Stimulated activated naive B cell treated with anti-CD40 and anti-IgM and Interleukin-4, amounts not matched to agents 10 μg/mL and 1 μg/mL and 100 μg/mL, for 72 hours (primary cell): ENCODE measurements around the gene UBXN11.

Source experiments
- ATAC-seq, 2 donors: fragments of 150-1000 bp; cut with Tn5 transposase; replicated peaks; 2 replicates each; pipeline ENCODE4 v1.10.0; 2021; ENCODE audit warnings: moderate library complexity in 1 of 2
- DNase-seq: peaks from one replicate; pipeline ENCODE4 v3.0.0; 2021
- H3K27ac Mint-ChIP-seq: one replicate; pipeline ENCODE4 v1.8.0; 2022; ENCODE audit warnings: mild to moderate bottlenecking, mixed read lengths
- H3K27me3 Mint-ChIP-seq, 2 donors: one replicate each; pipeline ENCODE4 v1.8.0; 2022; ENCODE audit warnings: mixed read lengths in 2 of 2
- H3K36me3 Mint-ChIP-seq, 2 donors: one replicate each; pipeline ENCODE4 v1.8.0; 2022; ENCODE audit warnings: mixed read lengths in 2 of 2, mild to moderate bottlenecking in 1 of 2
- H3K4me1 Mint-ChIP-seq, 2 donors: one replicate each; pipeline ENCODE4 v1.8.0; 2022; ENCODE audit warnings: mixed read lengths in 2 of 2, mild to moderate bottlenecking in 1 of 2
- H3K4me3 Mint-ChIP-seq, 2 donors: one replicate each; pipeline ENCODE4 v1.8.0; 2022; ENCODE audit warnings: mild to moderate bottlenecking in 2 of 2, mixed read lengths in 2 of 2, moderate library complexity in 1 of 2
- H3K9me3 Mint-ChIP-seq, 2 donors: one replicate each; pipeline ENCODE4 v1.8.0; 2022; ENCODE audit warnings: mixed read lengths in 2 of 2, mild to moderate bottlenecking in 1 of 2

Gene UBXN11

GRCh38 chr1:26289158-26290059 is 17.0 kb downstream of the UBXN11 start:
- peak overlapping the region; percentile 64 to 70 for H3K4me3 Mint-ChIP-seq
- no peaks in the 10 kb centered on the region for H3K27me3 Mint-ChIP-seq
- peaks cover 0 to 2% of the 10 kb centered on the region in 2 donors for H3K9me3 Mint-ChIP-seq
- peaks cover 12 to 31% of the 10 kb centered on the region in 2 donors for H3K36me3 Mint-ChIP-seq
- peaks cover 79 to 89% of the 10 kb centered on the region in 2 donors for H3K4me1 Mint-ChIP-seq
- peak; percentile 73 for DNase-seq
- peak overlapping the region; percentile 98 for H3K27ac Mint-ChIP-seq
- peak; percentile 53 to 65 for ATAC-seq

- peak overlapping the region in 1 of 2 donors; percentile 70 for H3K4me3 Mint-ChIP-seq
- H3K9me3 Mint-ChIP-seq = peaks cover 0 to 2% of the 10 kb centered on the region in 2 donors
- peaks cover 87 to 95% of the 10 kb centered on the region in 2 donors for H3K4me1 Mint-ChIP-seq
- ATAC-seq (peak; percentile 26 to 27), DNase-seq (peak; percentile 56)
- peaks cover 15 to 40% of the 10 kb centered on the region in 2 donors for H3K36me3 Mint-ChIP-seq
- H3K27me3 Mint-ChIP-seq = no peaks in the 10 kb centered on the region
- peak overlapping the region; percentile 98 for H3K27ac Mint-ChIP-seq
Measured at GRCh38 chr1:26288311-26288941, 18.0 kb downstream of the UBXN11 start.

- ATAC-seq (no peak), DNase-seq (no peak)
- peaks cover 89 to 95% of the 10 kb centered on the region in 2 donors for H3K4me1 Mint-ChIP-seq
- peak overlapping the region; percentile 64 to 71 for H3K4me3 Mint-ChIP-seq
- no peaks in the 10 kb centered on the region for H3K27me3 Mint-ChIP-seq
- peak overlapping the region; percentile 98 for H3K27ac Mint-ChIP-seq
- H3K36me3 Mint-ChIP-seq = peaks cover 21 to 42% of the 10 kb centered on the region in 2 donors
- peaks cover 0 to 2% of the 10 kb centered on the region in 2 donors for H3K9me3 Mint-ChIP-seq
Measured at GRCh38 chr1:26287811-26288210, 18.6 kb downstream of the UBXN11 start.

GRCh38 chr1:26287033-26287711 is 19.3 kb downstream of the UBXN11 start:
- Mint-ChIP-seq H3K9me3 (peaks cover 0 to 2% of the 10 kb centered on the region in 2 donors), H3K36me3 (peaks cover 22 to 43% of the 10 kb centered on the region in 2 donors), H3K4me1 (peaks cover 90 to 92% of the 10 kb centered on the region in 2 donors), H3K27ac (peak overlapping the region; percentile 98), H3K27me3 (no peaks in the 10 kb centered on the region), H3K4me3 (peak overlapping the region; percentile 64 to 71)
- DNase-seq (peak; percentile 62), ATAC-seq (peak; percentile 24 to 28)

- H3K27ac Mint-ChIP-seq = peak overlapping the region; percentile 98
- DNase-seq (no peak), ATAC-seq (no peak)
- peaks cover 0 to 2% of the 10 kb centered on the region in 2 donors for H3K9me3 Mint-ChIP-seq
- H3K4me1 Mint-ChIP-seq = peaks cover 89 to 91% of the 10 kb centered on the region in 2 donors
- peak overlapping the region in 1 of 2 donors; percentile 15 for H3K4me3 Mint-ChIP-seq
- no peaks in the 10 kb centered on the region for H3K27me3 Mint-ChIP-seq
- peaks cover 32 to 46% of the 10 kb centered on the region in 2 donors for H3K36me3 Mint-ChIP-seq
Measured at GRCh38 chr1:26286064-26286416, 20.4 kb downstream of the UBXN11 start.

GRCh38 chr1:26285366-26286063 is 20.9 kb downstream of the UBXN11 start:
- Mint-ChIP-seq H3K4me3 (peak overlapping the region; percentile 70 to 73), H3K4me1 (peaks cover 86 to 91% of the 10 kb centered on the region in 2 donors), H3K9me3 (peaks cover 0 to 2% of the 10 kb centered on the region in 2 donors), H3K27me3 (no peaks in the 10 kb centered on the region), H3K36me3 (peaks cover 36 to 50% of the 10 kb centered on the region in 2 donors), H3K27ac (peak overlapping the region; percentile 98)
- ATAC-seq (no peak), DNase-seq (no peak)

- Mint-ChIP-seq H3K4me1 (peaks cover 78 to 85% of the 10 kb centered on the region in 2 donors), H3K27ac (peak overlapping the region; percentile 98), H3K36me3 (peaks cover 38 to 53% of the 10 kb centered on the region in 2 donors), H3K4me3 (peak overlapping the region; percentile 70 to 73), H3K9me3 (peaks cover 0 to 2% of the 10 kb centered on the region in 2 donors), H3K27me3 (no peaks in the 10 kb centered on the region)
- ATAC-seq = peak; percentile 59 to 60
- peak; percentile 86 for DNase-seq
Measured at GRCh38 chr1:26284597-26285347, 21.7 kb downstream of the UBXN11 start.

GRCh38 chr1:26283871-26284596 is 22.4 kb downstream of the UBXN11 start:
- H3K27me3 Mint-ChIP-seq = no peaks in the 10 kb centered on the region
- ATAC-seq (no peak), DNase-seq (no peak)
- peaks cover 74 to 82% of the 10 kb centered on the region in 2 donors for H3K4me1 Mint-ChIP-seq
- H3K36me3 Mint-ChIP-seq = peaks cover 38 to 56% of the 10 kb centered on the region in 2 donors
- peak overlapping the region; percentile 70 to 73 for H3K4me3 Mint-ChIP-seq
- H3K27ac Mint-ChIP-seq = peak overlapping the region; percentile 98
- H3K9me3 Mint-ChIP-seq = peaks cover 0 to 2% of the 10 kb centered on the region in 2 donors

GRCh38 chr1:26283279-26283853 is 23.1 kb downstream of the UBXN11 start:
- Mint-ChIP-seq H3K36me3 (peaks cover 42 to 61% of the 10 kb centered on the region in 2 donors), H3K4me3 (peak overlapping the region; percentile 19 to 32), H3K9me3 (peaks cover 0 to 2% of the 10 kb centered on the region in 2 donors), H3K27ac (peak overlapping the region; percentile 90), H3K27me3 (no peaks in the 10 kb centered on the region), H3K4me1 (peaks cover 72 to 82% of the 10 kb centered on the region in 2 donors)
- ATAC-seq (no peak), DNase-seq (no peak)

GRCh38 chr1:26282401-26282918 is 24.0 kb downstream of the UBXN11 start:
- peak overlapping the region; percentile 90 for H3K27ac Mint-ChIP-seq
- no peak for ATAC-seq
- no peak for DNase-seq
- peak overlapping the region in 1 of 2 donors; percentile 30 for H3K4me3 Mint-ChIP-seq
- H3K4me1 Mint-ChIP-seq = peaks cover 71 to 82% of the 10 kb centered on the region in 2 donors
- H3K27me3 Mint-ChIP-seq = no peaks in the 10 kb centered on the region
- peaks cover 42 to 70% of the 10 kb centered on the region in 2 donors for H3K36me3 Mint-ChIP-seq
- peaks cover 0 to 2% of the 10 kb centered on the region in 2 donors for H3K9me3 Mint-ChIP-seq

- ATAC-seq (no peak), DNase-seq (no peak)
- H3K9me3 Mint-ChIP-seq = peaks cover 0 to 2% of the 10 kb centered on the region in 2 donors
- peak overlapping the region; percentile 47 for H3K27ac Mint-ChIP-seq
- no peaks in the 10 kb centered on the region for H3K27me3 Mint-ChIP-seq
- peak overlapping the region; percentile 89 to 91 for H3K4me3 Mint-ChIP-seq
- H3K36me3 Mint-ChIP-seq = peaks cover 44 to 73% of the 10 kb centered on the region in 2 donors
- peaks cover 69 to 82% of the 10 kb centered on the region in 2 donors for H3K4me1 Mint-ChIP-seq
Measured at GRCh38 chr1:26281971-26282370, 24.5 kb downstream of the UBXN11 start.
